Transverse colon (tissue), 4 donors: ENCODE measurements around the gene GTF2IRD1. TPM values are rescaled to one million over a fixed set of nuclear protein-coding genes. Genes with fewer than 3 reads are reported as not detected.

Experiments
- DNase-seq: peaks from one replicate; pipeline ENCODE4 v3.0.0-alpha.2; 2019
- H3K27ac ChIP-seq, 4 donors: fragments of 200-600 bp; sonication (generic); 2 replicates each; pipeline ENCODE4 v1.5.1; 2016 to 2018; ENCODE audit warnings: inconsistent platforms in 4 of 4
- H3K27me3 ChIP-seq: fragments of 200-600 bp; sonication (generic); 2 replicates; pipeline ENCODE4 v1.5.1; 2017; ENCODE audit warnings: inconsistent platforms
- H3K36me3 ChIP-seq, 4 donors: fragments of 200-600 bp; sonication (generic); 2 replicates each; pipeline ENCODE4 v1.5.1; 2017 to 2019; ENCODE audit warnings: inconsistent platforms in 4 of 4
- H3K4me1 ChIP-seq, 4 donors: fragments of 200-600 bp; sonication (generic); 2 replicates each; pipeline ENCODE4 v1.5.1; 2017 to 2020; ENCODE audit warnings: inconsistent platforms in 4 of 4
- H3K4me3 ChIP-seq, 4 donors: fragments of 200-600 bp; sonication (generic); 1 replicate in 1 of 4; 2 replicates in 3 of 4; pipeline versions ENCODE4 v1.5.1 to v1.6.1; 2017 to 2019; ENCODE audit warnings: inconsistent platforms in 4 of 4
- H3K9me3 ChIP-seq, 2 donors: fragments of 200-600 bp; sonication (generic); 2 replicates each; pipeline ENCODE4 v1.5.1; 2017 to 2019; ENCODE audit warnings: inconsistent platforms in 2 of 2
- CTCF ChIP-seq, 5 experiments: fragments of 200-600 bp in 3 of 5; fragments of 450-650 bp in 2 of 5; sonication (generic) in 3 of 5; IDR thresholded peaks; 1 replicate in 2 of 5; 2 replicates in 3 of 5; pipeline ENCODE4 v1.5.1; 2016 to 2017; ENCODE audit warnings: antibody characterized with exemption in 5 of 5, inconsistent platforms in 3 of 5, mild to moderate bottlenecking in 2 of 5, moderate library complexity in 1 of 5
- EP300 ChIP-seq: sonication (generic); formaldehyde crosslinking; IDR thresholded peaks from one replicate; pipeline ENCODE4 v1.6.1; 2017; ENCODE audit warnings: antibody characterized with exemption, low read depth
- POLR2A ChIP-seq: fragments of 450-650 bp; IDR thresholded peaks from one replicate; pipeline ENCODE4 v1.6.1; 2016; ENCODE audit warnings: antibody characterized with exemption, mild to moderate bottlenecking, moderate library complexity
- POLR2AphosphoS5 ChIP-seq, 3 donors: sonication (generic); formaldehyde crosslinking; IDR thresholded peaks; one replicate each; pipeline ENCODE4 v1.6.1; 2016; ENCODE audit warnings: antibody characterized with exemption in 3 of 3
- WGBS, 2 donors: methylation state at CpG; one replicate each; pipeline ENCODE4 v1.1.5; 2018; ENCODE audit warnings: low coverage in 1 of 2; 5-methylcytosine and 5-hydroxymethylcytosine counted together
- in situ Hi-C, 4 donors: fragments of 200-750 bp; cut with MboI; loops; one replicate each; pipeline versions ENCODE4 v1.15.0 to v1.15.1; 2017; ENCODE audit warnings: low sequenced_read_pairs in 3 of 4, low pct_ligation_motif_present in 1 of 4, low pct_unique_long_range_greater_than_20kb in 1 of 4
- intact Hi-C: fragments of 100-400 bp; cut with DNase I; formaldehyde crosslinking; loops from one replicate; pipeline ENCODE4 v1.15.1; 2023; ENCODE audit warnings: low total_unique reads
- total RNA-seq, 4 donors: library from RNA; depleted of rRNA; stranded (reverse); fragments of >200 nt; gene quantifications; one replicate each; pipeline ENCODE4 v1.1.0, GENCODE V29; 2016

Gene GTF2IRD1
- total RNA-seq, 4 donors from 2014 or later = 4.6 to 22.4 (median 14.7) TPM

- Histone ChIP-seq H3K4me3 (peak overlapping the region in 3 of 4 donors; percentile 19 to 45 (median 34)), H3K4me1 (peaks cover 53 to 70% (median 65%) of the 10 kb centered on the region in 4 donors), H3K27me3 (no peaks in the 10 kb centered on the region), H3K27ac (peak overlapping the region; percentile 81 to 91 (median 90)), H3K9me3 (no peaks in the 10 kb centered on the region), H3K36me3 (no peaks in the 10 kb centered on the region)
- 43 to 60% methylated on average over 9 to 15 of the region's 16 CpGs for WGBS, 2 donors
- TF ChIP-seq POLR2AphosphoS5 (IDR thresholded peaks at IDR 0.05) (peak in 1 of 3 donors; percentile 9), POLR2A (no peak), EP300 (no peak)
- peak; percentile 64 for DNase-seq
- in situ Hi-C loops (no loop called here), intact Hi-C loops (no loop called here)
These were observed 27.2 kb downstream of the GTF2IRD1 start for GRCh38 chr7:74480861-74481417.

- H3K27me3 ChIP-seq = no peaks in the 10 kb centered on the region
- peak overlapping the region; percentile 81 to 91 (median 90) for H3K27ac ChIP-seq
- intact Hi-C loops = no loop called here
- peaks cover 50 to 65% (median 59%) of the 10 kb centered on the region in 4 donors for H3K4me1 ChIP-seq
- DNase-seq = no peak
- in situ Hi-C loops = no loop called here
- H3K4me3 ChIP-seq = no peak overlapping the region
- H3K9me3 ChIP-seq = no peaks in the 10 kb centered on the region
- no peaks in the 10 kb centered on the region for H3K36me3 ChIP-seq
- TF ChIP-seq POLR2AphosphoS5 (IDR thresholded peaks at IDR 0.05) = no peak
- TF ChIP-seq EP300 = no peak
- TF ChIP-seq CTCF (IDR thresholded peaks at IDR 0.05) = no peak
- TF ChIP-seq POLR2A = no peak
- 73 to 81% methylated on average over 6 to 8 of the region's 8 CpGs for WGBS, 2 donors
These were observed 27.9 kb downstream of the GTF2IRD1 start for GRCh38 chr7:74481458-74482196.

GRCh38 chr7:74482197-74482467 lies 28.4 kb downstream of the GTF2IRD1 start:
- in situ Hi-C loops = no loop called here
- 81 to 100% methylated on average over 1 to 4 of the region's 4 CpGs for WGBS, 2 donors

GRCh38 chr7:74482629-74483401 lies 29.1 kb downstream of the GTF2IRD1 start:
- H3K4me3 ChIP-seq = no peak overlapping the region
- H3K36me3 ChIP-seq = no peaks in the 10 kb centered on the region
- DNase-seq = no peak
- TF ChIP-seq POLR2AphosphoS5 (IDR thresholded peaks at IDR 0.05) = peak in 1 of 3 donors; percentile 37
- TF ChIP-seq POLR2A = no peak
- no peak for TF ChIP-seq CTCF (IDR thresholded peaks at IDR 0.05)
- H3K9me3 ChIP-seq = no peaks in the 10 kb centered on the region
- in situ Hi-C loops (no loop called here), intact Hi-C loops (no loop called here)
- peak overlapping the region; percentile 81 to 91 (median 90) for H3K27ac ChIP-seq
- H3K4me1 ChIP-seq = peaks cover 39 to 53% (median 47%) of the 10 kb centered on the region in 4 donors
- H3K27me3 ChIP-seq = no peaks in the 10 kb centered on the region
- 60 to 78% methylated on average over 2 to 16 of the region's 16 CpGs for WGBS, 2 donors

More at GRCh38 chr7:74482197-74482467, 28.4 kb downstream of the GTF2IRD1 start:
- Histone ChIP-seq H3K4me3 (no peak overlapping the region), H3K27me3 (no peaks in the 10 kb centered on the region), H3K36me3 (no peaks in the 10 kb centered on the region), H3K27ac (peak overlapping the region; percentile 81 to 91 (median 90)), H3K4me1 (peaks cover 45 to 60% (median 54%) of the 10 kb centered on the region in 4 donors), H3K9me3 (no peaks in the 10 kb centered on the region)
- TF ChIP-seq EP300 = no peak
- TF ChIP-seq POLR2AphosphoS5 (IDR thresholded peaks at IDR 0.05) = no peak
- no peak for TF ChIP-seq POLR2A
- no peak for TF ChIP-seq CTCF (IDR thresholded peaks at IDR 0.05)
- intact Hi-C loops = no loop called here
- DNase-seq = no peak
